SU-DHL-6 (cell line): ENCODE data around the gene NKAIN1.

Experiments used
- H2AFZ ChIP-seq: fragments of 200-600 bp; sonication (generic); 2 replicates; pipeline ENCODE4 v1.6.1; 2014; ENCODE audit warnings: low read depth, mild to moderate bottlenecking, moderate library complexity, mixed read lengths, antibody characterized with exemption, low read length; ENCODE audit not compliant: severe bottlenecking
- H3F3A ChIP-seq: fragments of 200-600 bp; shearing (Covaris generic); 2 replicates; pipeline ENCODE4 v1.6.0; 2016; ENCODE audit warnings: antibody characterized with exemption, mild to moderate bottlenecking; ENCODE audit not compliant: insufficient read depth
- H3K27ac ChIP-seq: fragments of 200-600 bp; sonication (generic); 2 replicates; pipeline ENCODE4 v1.5.1; 2016; ENCODE audit warnings: low read depth, mild to moderate bottlenecking, low read length, moderate library complexity, mixed read lengths
- H3K27me3 ChIP-seq: fragments of 200-600 bp; sonication (generic), shearing (Covaris generic); 2 replicates; pipeline ENCODE4 v1.6.0; 2014; ENCODE audit warnings: mild to moderate bottlenecking, low read length
- H3K36me3 ChIP-seq: fragments of 200-600 bp; sonication (generic); 2 replicates; pipeline ENCODE4 v1.6.1; 2014; ENCODE audit warnings: mild to moderate bottlenecking, low read length, mixed read lengths
- H3K4me2 ChIP-seq: fragments of 300-600, 200-600 bp; shearing (Covaris generic), sonication (generic); 2 replicates; pipeline ENCODE4 v1.6.0; 2014; ENCODE audit warnings: low read length, low read depth, mild to moderate bottlenecking; ENCODE audit not compliant: poor library complexity, severe bottlenecking
- H3K4me3 ChIP-seq: fragments of 200-600 bp; sonication (generic); 2 replicates; pipeline ENCODE4 v1.5.1; 2014; ENCODE audit warnings: antibody characterized with exemption, low read length, mild to moderate bottlenecking, mixed read lengths; ENCODE audit not compliant: insufficient read depth, poor library complexity, severe bottlenecking
- H3K79me2 ChIP-seq: fragments of 200-600 bp; sonication (generic); 2 replicates; pipeline ENCODE4 v1.6.1; 2014; ENCODE audit warnings: mild to moderate bottlenecking, low read length, moderate library complexity; ENCODE audit not compliant: insufficient read depth
- H3K9ac ChIP-seq: fragments of 200-600 bp; sonication (generic); 2 replicates; pipeline ENCODE4 v1.7.0; 2014; ENCODE audit warnings: mild to moderate bottlenecking, low read length
- H3K9me2 ChIP-seq: fragments of 200-600 bp; sonication (generic); replicated peaks from 2 replicates; pipeline ENCODE4 v1.6.1; 2014; ENCODE audit warnings: low read length; ENCODE audit not compliant: insufficient read depth
- H3K9me3 ChIP-seq: fragments of 200-600 bp; sonication (generic); 2 replicates; pipeline ENCODE4 v1.6.1; 2014; ENCODE audit warnings: low read length, mixed read lengths; ENCODE audit not compliant: insufficient read depth
- H4K20me1 ChIP-seq: fragments of 200-600 bp; sonication (generic); 2 replicates; pipeline ENCODE4 v1.6.1; 2014; ENCODE audit warnings: low read depth, mild to moderate bottlenecking, antibody characterized with exemption, low read length, moderate library complexity, mixed read lengths
- EZH2phosphoT487 ChIP-seq: fragments of 200-600 bp; sonication (generic), shearing (Covaris generic); conservative IDR thresholded peaks from 2 replicates; pipeline ENCODE4 v1.6.1; 2018; ENCODE audit warnings: mild to moderate bottlenecking, antibody characterized with exemption, low read length, moderate library complexity, mixed read lengths
- TF ChIP-seq, protein P1 (sequence below): fragments of 200-600 bp; sonication (generic); IDR thresholded peaks from one replicate; pipeline ENCODE4 v1.5.1; 2017; ENCODE audit warnings: antibody characterized with exemption, mild to moderate bottlenecking, low read length, moderate library complexity; ENCODE audit not compliant: insufficient read depth, poor library complexity, severe bottlenecking

Gene NKAIN1

DNA sequence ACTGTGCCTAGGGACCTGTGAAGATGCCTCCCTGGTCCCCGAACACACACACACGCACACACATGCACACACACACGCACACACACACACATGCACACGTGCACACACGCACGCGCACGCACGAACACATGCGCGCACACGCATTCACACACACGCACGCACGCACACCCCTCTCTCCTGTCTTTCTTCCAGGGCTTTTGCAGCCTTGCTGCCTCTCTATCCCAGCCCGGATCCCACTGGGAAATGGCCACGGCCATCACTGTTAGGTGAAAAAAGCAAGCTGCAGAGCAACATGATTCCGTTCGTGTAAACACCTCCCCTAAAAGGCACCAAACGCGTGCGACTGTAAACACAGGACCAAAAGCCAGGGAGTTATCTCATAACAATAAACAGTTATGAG, 39.7 kb downstream of the NKAIN1 start:
- no peak overlapping the region for H3K9ac ChIP-seq

DNA sequence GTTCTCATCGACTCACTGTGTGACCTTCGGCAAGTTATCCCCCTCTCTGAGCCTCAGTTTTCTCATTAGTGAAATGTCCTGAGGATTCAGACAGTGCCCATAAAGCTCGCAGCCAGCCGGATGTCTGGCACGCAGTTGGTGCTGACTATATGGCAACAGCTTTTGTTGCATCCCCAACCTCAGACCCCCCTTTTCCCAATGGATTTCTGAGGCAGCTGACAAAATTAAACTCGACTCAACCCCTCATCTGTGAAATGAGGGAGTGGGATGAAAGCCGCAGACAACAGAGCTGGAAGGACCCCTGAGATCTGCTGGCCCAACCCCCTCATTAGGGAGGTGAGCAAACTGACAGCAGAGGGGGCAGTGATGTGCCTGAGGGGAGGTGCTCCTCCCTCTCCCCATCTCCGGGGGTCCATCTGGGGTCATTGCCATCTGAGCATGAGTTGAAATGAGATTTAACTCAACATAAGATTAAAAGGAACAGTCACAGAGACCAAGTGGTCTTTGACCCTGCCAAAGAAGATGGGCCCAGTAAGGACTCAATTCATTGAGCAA, 40.4 kb downstream of the NKAIN1 start:
- Histone ChIP-seq H3K9me2 (no peaks in the 10 kb centered on the region), H3K36me3 (no peaks in the 10 kb centered on the region), H3F3A (no peaks in the 10 kb centered on the region), H3K9ac (no peak overlapping the region), H3K9me3 (no peaks in the 10 kb centered on the region), H3K4me2 (no peak overlapping the region), H3K27ac (no peak overlapping the region), H3K79me2 (no peaks in the 10 kb centered on the region), H4K20me1 (no peaks in the 10 kb centered on the region), H3K4me3 (no peak overlapping the region), H3K27me3 (no peaks in the 10 kb centered on the region), H2AFZ (no peak overlapping the region)
- no peak for TF ChIP-seq EZH2phosphoT487
- TF ChIP-seq, protein P1, sequence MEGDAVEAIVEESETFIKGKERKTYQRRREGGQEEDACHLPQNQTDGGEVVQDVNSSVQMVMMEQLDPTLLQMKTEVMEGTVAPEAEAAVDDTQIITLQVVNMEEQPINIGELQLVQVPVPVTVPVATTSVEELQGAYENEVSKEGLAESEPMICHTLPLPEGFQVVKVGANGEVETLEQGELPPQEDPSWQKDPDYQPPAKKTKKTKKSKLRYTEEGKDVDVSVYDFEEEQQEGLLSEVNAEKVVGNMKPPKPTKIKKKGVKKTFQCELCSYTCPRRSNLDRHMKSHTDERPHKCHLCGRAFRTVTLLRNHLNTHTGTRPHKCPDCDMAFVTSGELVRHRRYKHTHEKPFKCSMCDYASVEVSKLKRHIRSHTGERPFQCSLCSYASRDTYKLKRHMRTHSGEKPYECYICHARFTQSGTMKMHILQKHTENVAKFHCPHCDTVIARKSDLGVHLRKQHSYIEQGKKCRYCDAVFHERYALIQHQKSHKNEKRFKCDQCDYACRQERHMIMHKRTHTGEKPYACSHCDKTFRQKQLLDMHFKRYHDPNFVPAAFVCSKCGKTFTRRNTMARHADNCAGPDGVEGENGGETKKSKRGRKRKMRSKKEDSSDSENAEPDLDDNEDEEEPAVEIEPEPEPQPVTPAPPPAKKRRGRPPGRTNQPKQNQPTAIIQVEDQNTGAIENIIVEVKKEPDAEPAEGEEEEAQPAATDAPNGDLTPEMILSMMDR = no peak

More for the DNA sequence above, 39.7 kb downstream of the NKAIN1 start:
- no peaks in the 10 kb centered on the region for H3K36me3 ChIP-seq
- no peaks in the 10 kb centered on the region for H3K9me2 ChIP-seq
- H3K27me3 ChIP-seq = no peaks in the 10 kb centered on the region
- H3K4me3 ChIP-seq = no peak overlapping the region
- H2AFZ ChIP-seq = no peak overlapping the region
- no peak overlapping the region for H3K4me2 ChIP-seq
- no peaks in the 10 kb centered on the region for H4K20me1 ChIP-seq
- H3K79me2 ChIP-seq = no peaks in the 10 kb centered on the region
- no peak overlapping the region for H3K27ac ChIP-seq
- H3F3A ChIP-seq = no peaks in the 10 kb centered on the region
- no peak for TF ChIP-seq EZH2phosphoT487
- TF ChIP-seq, protein P1 = no peak
- no peaks in the 10 kb centered on the region for H3K9me3 ChIP-seq

DNA sequence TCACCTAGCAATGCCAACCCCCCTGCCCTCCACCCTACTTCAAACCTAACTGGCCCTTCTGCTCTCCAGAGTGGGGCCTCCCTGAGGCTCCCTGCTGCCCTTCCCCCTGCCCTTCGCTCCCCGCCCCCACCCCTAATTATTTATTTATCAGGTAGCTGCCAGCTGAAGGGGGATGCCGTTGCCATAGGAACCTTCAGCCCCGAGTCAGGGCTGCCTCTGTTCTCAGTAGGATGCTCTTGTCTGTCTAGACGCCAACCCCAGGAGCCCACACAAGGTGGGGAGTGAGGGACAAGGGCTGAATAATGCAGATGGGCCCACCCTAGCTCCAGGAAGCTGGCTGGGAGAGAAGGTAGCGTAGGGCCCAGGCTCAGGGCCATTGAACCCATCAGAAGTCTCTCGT, 41.1 kb downstream of the NKAIN1 start:
- no peak overlapping the region for H3K27ac ChIP-seq
- H3K4me2 ChIP-seq = no peak overlapping the region
- H3K79me2 ChIP-seq = no peaks in the 10 kb centered on the region
- H4K20me1 ChIP-seq = no peaks in the 10 kb centered on the region
- no peaks in the 10 kb centered on the region for H3F3A ChIP-seq
- H3K9ac ChIP-seq = no peak overlapping the region
- TF ChIP-seq, protein P1 = no peak
- no peak for TF ChIP-seq EZH2phosphoT487
- no peaks in the 10 kb centered on the region for H3K9me3 ChIP-seq
- no peak overlapping the region for H3K4me3 ChIP-seq
- no peaks in the 10 kb centered on the region for H3K9me2 ChIP-seq
- no peaks in the 10 kb centered on the region for H3K36me3 ChIP-seq
- no peaks in the 10 kb centered on the region for H3K27me3 ChIP-seq
- no peak overlapping the region for H2AFZ ChIP-seq
